Keratinocyte (primary cell): ENCODE measurements around the gene TMEM247. TPM values are rescaled to one million over a fixed set of nuclear protein-coding genes. Genes with fewer than 3 reads are reported as not detected.

ENCODE experiments used
- DNase-seq: peaks from one replicate; pipeline ENCODE4 v3.0.0-alpha.2; 2011; ENCODE audit warnings: low read depth, missing footprints, low spot score
- FAIRE-seq: peaks from 2 replicates; lab custom pipeline; 2011; peaks lifted over from hg19 to GRCh38; lab: Jason Lieb, UNC
- H2AFZ ChIP-seq: 2 replicates; pipeline ENCODE4 v1.6.0; 2012; ENCODE audit warnings: low read length, control low read depth, inconsistent platforms; ENCODE audit not compliant: control insufficient read depth
- H3K27ac ChIP-seq: 2 replicates; pipeline ENCODE4 v1.5.1; 2011; ENCODE audit warnings: low read length; ENCODE audit not compliant: control insufficient read depth, insufficient read depth
- H3K27me3 ChIP-seq: 3 replicates; pipeline ENCODE4 v1.6.0; 2011; ENCODE audit warnings: low read length; ENCODE audit not compliant: control insufficient read depth, insufficient read depth; ENCODE audit errors: extremely low read depth
- H3K36me3 ChIP-seq, 2 experiments: 2 replicates in 1 of 2; 3 replicates in 1 of 2; pipeline ENCODE4 v1.5.1; 2011; ENCODE audit warnings: low read length in 2 of 2, mild to moderate bottlenecking in 1 of 2; ENCODE audit not compliant: control insufficient read depth in 2 of 2, insufficient read depth in 2 of 2; ENCODE audit errors: extremely low read depth in 1 of 2
- H3K4me1 ChIP-seq: 3 replicates; pipeline ENCODE4 v1.5.1; 2011; ENCODE audit warnings: low read length; ENCODE audit not compliant: control insufficient read depth, insufficient read depth; ENCODE audit errors: extremely low read depth
- H3K4me2 ChIP-seq: 3 replicates; pipeline ENCODE4 v1.6.0; 2011; ENCODE audit warnings: low read depth, low read length; ENCODE audit not compliant: control insufficient read depth, insufficient read depth; ENCODE audit errors: extremely low read depth
- H3K4me3 ChIP-seq, 3 experiments: fragments of 200-600 bp in 1 of 3; sonication (generic) in 1 of 3; 2 replicates in 2 of 3; 3 replicates in 1 of 3; pipeline ENCODE4 v1.5.1; 2011 to 2016; ENCODE audit warnings: low read length in 3 of 3, mild to moderate bottlenecking in 3 of 3, control low read depth in 2 of 3, inconsistent platforms in 1 of 3, low read depth in 1 of 3, mixed read lengths in 1 of 3, mixed run types in 1 of 3, moderate library complexity in 1 of 3; ENCODE audit not compliant: control insufficient read depth in 2 of 3, insufficient read depth in 2 of 3; ENCODE audit errors: extremely low read depth in 1 of 3
- H3K79me2 ChIP-seq: 2 replicates; pipeline ENCODE4 v1.6.0; 2012; ENCODE audit warnings: low read length; ENCODE audit not compliant: control insufficient read depth, insufficient read depth
- H3K9ac ChIP-seq: 3 replicates; pipeline ENCODE4 v1.6.0; 2011; ENCODE audit warnings: low read length; ENCODE audit not compliant: control insufficient read depth, insufficient read depth; ENCODE audit errors: extremely low read depth
- H3K9me1 ChIP-seq: 3 replicates; pipeline ENCODE4 v1.6.0; 2011; ENCODE audit warnings: low read length; ENCODE audit not compliant: control insufficient read depth, insufficient read depth; ENCODE audit errors: extremely low read depth
- H3K9me3 ChIP-seq: 2 replicates; pipeline ENCODE4 v1.5.1; 2012; ENCODE audit warnings: low read depth, low read length; ENCODE audit not compliant: control insufficient read depth
- H4K20me1 ChIP-seq: 3 replicates; pipeline ENCODE4 v1.6.0; 2011; ENCODE audit warnings: low read length; ENCODE audit not compliant: control insufficient read depth, insufficient read depth; ENCODE audit errors: extremely low read depth
- EZH2 ChIP-seq: IDR thresholded peaks from one replicate; pipeline ENCODE4 v1.6.1; 2012; ENCODE audit warnings: inconsistent platforms, mild to moderate bottlenecking, low read length, moderate library complexity
- dilution Hi-C: fragments of 300-500 bp; cut with MboI; formaldehyde crosslinking; loops from one replicate; pipeline ENCODE4 v1.7.0; 2020; ENCODE audit warnings: low sequenced_read_pairs; ENCODE audit not compliant: extremely low pct_ligation_motif_present
- polyA plus RNA-seq, 5 experiments: library from polyadenylated mRNA; depleted of rRNA in 3 of 5; stranded (reverse) in 3 of 5; stranded (forward) in 1 of 5; unstranded in 1 of 5; fragments of >200 nt; gene quantifications; 1 replicate in 1 of 5; 2 replicates in 3 of 5; 3 replicates in 1 of 5; pipeline versions ENCODE4 v1.2.1 to v1.2.3, GENCODE V29; 2011 to 2012; ENCODE audit warnings: missing spikeins in 2 of 5, low read depth in 1 of 5, low replicate concordance in 1 of 5
- TF ChIP-seq, protein P1 (sequence below), 3 experiments: IDR thresholded peaks in 1 of 3; conservative IDR thresholded peaks in 1 of 3; optimal IDR thresholded peaks in 1 of 3; 2 replicates in 2 of 3; 3 replicates in 1 of 3; pipeline versions ENCODE3 to v1.5.1; 2011; ENCODE audit warnings: low read length in 3 of 3, mild to moderate bottlenecking in 3 of 3, moderate library complexity in 2 of 3, control low read depth in 1 of 3, inconsistent platforms in 1 of 3; ENCODE audit not compliant: insufficient read depth in 2 of 3; ENCODE audit errors: extremely low read depth in 1 of 3

TMEM247 gene
- polyA plus RNA-seq, 1 donor (not counting 4 experiments of a cell fraction or from before 2014, with no cell fraction given): not detected

GRCh38 chr2:46460241-46460921 is 19.0 kb upstream of the TMEM247 start:
- H3K36me3 ChIP-seq: no peaks in the 10 kb centered on the region
- H3K27me3 ChIP-seq: no peaks in the 10 kb centered on the region
- no peaks in the 10 kb centered on the region for H4K20me1 ChIP-seq
- no peak overlapping the region for H3K27ac ChIP-seq
- H3K9ac ChIP-seq: no peak overlapping the region
- no peaks in the 10 kb centered on the region for H3K9me3 ChIP-seq
- TF ChIP-seq EZH2: no peak
- TF ChIP-seq, protein P1, sequence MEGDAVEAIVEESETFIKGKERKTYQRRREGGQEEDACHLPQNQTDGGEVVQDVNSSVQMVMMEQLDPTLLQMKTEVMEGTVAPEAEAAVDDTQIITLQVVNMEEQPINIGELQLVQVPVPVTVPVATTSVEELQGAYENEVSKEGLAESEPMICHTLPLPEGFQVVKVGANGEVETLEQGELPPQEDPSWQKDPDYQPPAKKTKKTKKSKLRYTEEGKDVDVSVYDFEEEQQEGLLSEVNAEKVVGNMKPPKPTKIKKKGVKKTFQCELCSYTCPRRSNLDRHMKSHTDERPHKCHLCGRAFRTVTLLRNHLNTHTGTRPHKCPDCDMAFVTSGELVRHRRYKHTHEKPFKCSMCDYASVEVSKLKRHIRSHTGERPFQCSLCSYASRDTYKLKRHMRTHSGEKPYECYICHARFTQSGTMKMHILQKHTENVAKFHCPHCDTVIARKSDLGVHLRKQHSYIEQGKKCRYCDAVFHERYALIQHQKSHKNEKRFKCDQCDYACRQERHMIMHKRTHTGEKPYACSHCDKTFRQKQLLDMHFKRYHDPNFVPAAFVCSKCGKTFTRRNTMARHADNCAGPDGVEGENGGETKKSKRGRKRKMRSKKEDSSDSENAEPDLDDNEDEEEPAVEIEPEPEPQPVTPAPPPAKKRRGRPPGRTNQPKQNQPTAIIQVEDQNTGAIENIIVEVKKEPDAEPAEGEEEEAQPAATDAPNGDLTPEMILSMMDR (optimal IDR thresholded peaks at IDR 0.05 in 1 of 3, IDR thresholded peaks at IDR 0.05 in 1 of 3, conservative IDR thresholded peaks at IDR 0.05 in 1 of 3; ENCODE audit: extremely low read depth in 1 of 3, insufficient read depth in 2 of 3, low read length in 3 of 3): no peak
- no peaks in the 10 kb centered on the region for H3K9me1 ChIP-seq
- no peak for DNase-seq
- H3K4me1 ChIP-seq: peaks cover 4% of the 10 kb centered on the region
- dilution Hi-C loops: no loop called here
- no peak overlapping the region for H2AFZ ChIP-seq
- H3K4me2 ChIP-seq: no peak overlapping the region
- FAIRE-seq: no peak
- H3K79me2 ChIP-seq: no peaks in the 10 kb centered on the region
- no peak overlapping the region for H3K4me3 ChIP-seq

GRCh38 chr2:46461011-46461674 is 18.2 kb upstream of the TMEM247 start:
- no peaks in the 10 kb centered on the region for H3K9me3 ChIP-seq
- FAIRE-seq (no peak), DNase-seq (no peak)
- no peaks in the 10 kb centered on the region for H3K27me3 ChIP-seq
- peaks cover 4% of the 10 kb centered on the region for H3K4me1 ChIP-seq
- dilution Hi-C loops: no loop called here
- no peaks in the 10 kb centered on the region for H3K9me1 ChIP-seq
- H3K36me3 ChIP-seq: no peaks in the 10 kb centered on the region
- TF ChIP-seq EZH2: no peak
- TF ChIP-seq, protein P1 (optimal IDR thresholded peaks at IDR 0.05 in 1 of 3, IDR thresholded peaks at IDR 0.05 in 1 of 3, conservative IDR thresholded peaks at IDR 0.05 in 1 of 3; ENCODE audit: extremely low read depth in 1 of 3, insufficient read depth in 2 of 3, low read length in 3 of 3): peak; percentile 94 to 98 (median 96)
- H3K27ac ChIP-seq: no peak overlapping the region
- no peak overlapping the region for H3K4me3 ChIP-seq
- H2AFZ ChIP-seq: no peak overlapping the region
- H3K79me2 ChIP-seq: no peaks in the 10 kb centered on the region
- H4K20me1 ChIP-seq: no peaks in the 10 kb centered on the region
- H3K9ac ChIP-seq: no peak overlapping the region
- H3K4me2 ChIP-seq: no peak overlapping the region
